Left colon (tissue), 2 donors: ENCODE measurements around the gene SYNC. TPM values are rescaled to one million over a fixed set of nuclear protein-coding genes. Genes with fewer than 3 reads are reported as not detected.
"Not testable (repeated sequence)": the region's sequence is repeated elsewhere in the genome, so short reads cannot be mapped to it uniquely, and the experiment has no call there.

ENCODE experiments used
- ATAC-seq: fragments of 200-7000 bp; cut with Tn5 transposase; one replicate; pipeline ENCODE4 v1.9.1; 2020; ENCODE audit warnings: mild to moderate bottlenecking, moderate library complexity
- DNase-seq, 2 donors: peaks; one replicate each; pipeline ENCODE4 v3.0.0-alpha.2; 2020
- intact Hi-C, 2 donors: fragments of 100-400 bp; cut with DNase I in 1 of 2; cut with micrococcal nuclease in 1 of 2; formaldehyde crosslinking; loops; one replicate each; pipeline versions ENCODE4 v1.11.2 to v1.14.0; 2022; cut with DNase I, micrococcal nuclease
- total RNA-seq, 2 donors: library from RNA; stranded (reverse); fragmentation: NEBNext Ultra II Directional; extraction: Animal tissue kit (Norgen Biotek cat#: 25700); gene quantifications; one replicate each; pipeline ENCODE4 v1.2.1, GENCODE V29; 2021
- donor health status: DM: no; HTN: no; CAD: no.
- donor health status: DM: yes; HTN: yes; CAD: no.

The SYNC gene
- total RNA-seq, 2 donors from 2014 or later, result 16.4 to 20.3 TPM

- DNase-seq (no peak), ATAC-seq (no peak)
- intact Hi-C loops, result no loop called here
Observed at GRCh38 chr1:32652244-32652962, 50.2 kb downstream of the SYNC start.

- intact Hi-C loops, result no loop called here
- ATAC-seq (peak; percentile 18), DNase-seq (no peak)
Observed at GRCh38 chr1:32651461-32652073, 51.0 kb downstream of the SYNC start.

GRCh38 chr1:32650752-32651460 is 51.7 kb downstream of the SYNC start, which contains the start of gene RBBP4:
RBBP4 (plus strand) TSS chr1:32651208; CDS start chr1:32651307, 99 bp downstream.
- DNase-seq (peak; percentile 97 to 98), ATAC-seq (peak; percentile 89)
- intact Hi-C loops, result no loop called here

- intact Hi-C loops, result no loop called here
- ATAC-seq (peak; percentile 83), DNase-seq (peak; percentile 93 to 95)
Observed at GRCh38 chr1:32650248-32650751, 52.3 kb downstream of the SYNC start, which contains the start of gene ZBTB8OS. ZBTB8OS (minus strand) TSS chr1:32650550; CDS start chr1:32650529, 21 bp downstream.

- intact Hi-C loops, result no loop called here
- DNase-seq, result no peak
- ATAC-seq, result no peak
Observed at GRCh38 chr1:32647308-32648134, 55.0 kb downstream of the SYNC start.

GRCh38 chr1:32644426-32644825 is 58.1 kb downstream of the SYNC start:
- intact Hi-C loops, result no loop called here
- no peak for DNase-seq
- ATAC-seq, result peak; percentile 90

- DNase-seq, intact Hi-C loops: not testable (repeated sequence)
Observed at GRCh38 chr1:32642292-32642827, 60.2 kb downstream of the SYNC start.

GRCh38 chr1:32639489-32640075 is 63.0 kb downstream of the SYNC start:
- DNase-seq, result no peak
- no peak for ATAC-seq
- intact Hi-C loops, result no loop called here

More at GRCh38 chr1:32642292-32642827, 60.2 kb downstream of the SYNC start:
- not testable (repeated sequence) for ATAC-seq

- DNase-seq (no peak), ATAC-seq (peak; percentile 29)
- intact Hi-C loops, result no loop called here
Observed at GRCh38 chr1:32636914-32637645, 65.5 kb downstream of the SYNC start.

- no peak for ATAC-seq
- DNase-seq, result no peak
- intact Hi-C loops, result no loop called here
Observed at GRCh38 chr1:32635508-32636277, 66.9 kb downstream of the SYNC start.

GRCh38 chr1:32632829-32633228 is 69.7 kb downstream of the SYNC start:
- ATAC-seq (no peak), DNase-seq (no peak)
- intact Hi-C loops, result no loop called here

GRCh38 chr1:32630173-32630572 is 72.4 kb downstream of the SYNC start:
- ATAC-seq, DNase-seq, intact Hi-C loops: not testable (repeated sequence)

Other genes starting within 250 kb of the SYNC start
- gene ZBTB8B, start 237.7 kb downstream of the SYNC start, total RNA-seq, result not detected
- gene ZBTB8A, start 163.3 kb downstream of the SYNC start, total RNA-seq, result 1 to 10 TPM; 6.0 to 6.7 TPM
- gene ZBTB8OS, start 52.2 kb downstream of the SYNC start, total RNA-seq, result 10 to 100 TPM; 44.0 to 44.1 TPM
- gene RBBP4, start 51.6 kb downstream of the SYNC start, total RNA-seq, result 100 to 1,000 TPM; 128 to 129 TPM
- 10 to 100 TPM; 41.7 to 88.3 TPM for gene YARS1, start 114.6 kb upstream of the SYNC start, total RNA-seq
- 10 to 100 TPM; 29.1 to 29.5 TPM for gene S100PBP, start 114.9 kb upstream of the SYNC start, total RNA-seq
- under 1 TPM; 0.22 to 0.85 TPM for gene FNDC5, start 168.1 kb upstream of the SYNC start, total RNA-seq
- gene HPCA, start 183.7 kb upstream of the SYNC start, total RNA-seq, result 1 to 10 TPM; 1.5 to 1.9 TPM
- gene TMEM54, start 198.6 kb upstream of the SYNC start, total RNA-seq, result 100 to 1,000 TPM; 739 to 855 TPM